Lower lobe of right lung (tissue), 2 donors: ENCODE results near the gene PTPRK. TPM values are rescaled to one million over a fixed set of nuclear protein-coding genes. Genes with fewer than 3 reads are reported as not detected.

Experiments
- ATAC-seq, 2 donors: fragments of 200-7000 bp; cut with Tn5 transposase; one replicate each; pipeline ENCODE4 v1.9.1; 2020 to 2022; ENCODE audit warnings: mild to moderate bottlenecking in 2 of 2, moderate library complexity in 2 of 2
- DNase-seq: peaks from one replicate; pipeline ENCODE4 v3.0.0-alpha.2; 2020
- H3K27ac ChIP-seq: fragments of 200-600 bp; one replicate; pipeline ENCODE4 v1.8.0; 2022
- H3K27me3 ChIP-seq: fragments of 200-600 bp; one replicate; pipeline ENCODE4 v1.8.0; 2022; ENCODE audit warnings: low read depth
- H3K36me3 ChIP-seq: fragments of 200-600 bp; one replicate; pipeline ENCODE4 v1.8.0; 2022; ENCODE audit warnings: mild to moderate bottlenecking
- H3K4me1 ChIP-seq: fragments of 200-600 bp; one replicate; pipeline ENCODE4 v1.8.0; 2022
- H3K4me3 ChIP-seq: fragments of 200-600 bp; one replicate; pipeline ENCODE4 v1.8.0; 2022; ENCODE audit warnings: mild to moderate bottlenecking
- H3K9me3 ChIP-seq: fragments of 200-600 bp; one replicate; pipeline ENCODE4 v1.8.0; 2022
- CTCF ChIP-seq: fragments of 200-600 bp; IDR thresholded peaks from one replicate; pipeline ENCODE4 v1.8.0; 2022; ENCODE audit warnings: antibody characterized with exemption, mild to moderate bottlenecking
- intact Hi-C: fragments of 100-400 bp; cut with DNase I; formaldehyde crosslinking; loops from one replicate; pipeline ENCODE4 v1.11.0; 2022
- long read RNA-seq: library from polyadenylated mRNA; unstranded; transcript quantifications from one replicate; pipeline ENCODE4 v2.0.0, GENCODE V29; 2021
- total RNA-seq: library from RNA; stranded (reverse); fragmentation: NEBNext Ultra II Directional; extraction: Animal tissue kit (Norgen Biotek cat#: 25700); gene quantifications from one replicate; pipeline ENCODE4 v1.2.1, GENCODE V29; 2021
- donor health status: DM: no; HTN: yes; CAD: no; lungs with severe emphysema.

Gene PTPRK
- total RNA-seq: 62.7 TPM
- long read RNA-seq, full-length matches to known transcripts: 9 of 56 reads
- long read RNA-seq, partial matches to known transcripts: 32 of 56 reads
- long read RNA-seq, other reads (novel, unspliced or antisense): 15 of 56 reads

GRCh38 chr6:128520436-128521281 lies at the start of gene PTPRK:
Gene PTPRK, minus strand, starts transcription at chr6:128520599. Its CDS starts 241 bp downstream, at chr6:128520358.
- peak; percentile 95 to 96 for ATAC-seq
- Histone ChIP-seq H3K27me3 (peaks cover 6% of the 10 kb centered on the region), H3K36me3 (no peaks in the 10 kb centered on the region), H3K4me3 (peak within 1 kb of the TSS; percentile 82), H3K9me3 (no peaks in the 10 kb centered on the region), H3K27ac (peak within 1 kb of the TSS; percentile 97), H3K4me1 (peaks cover 28% of the 10 kb centered on the region)
- peak; percentile 93 for DNase-seq
- intact Hi-C loops: no loop called here
- TF ChIP-seq CTCF: peak; percentile 54

- H3K4me1 ChIP-seq: no peaks in the 10 kb centered on the region
- no peak overlapping the region for H3K27ac ChIP-seq
- H3K36me3 ChIP-seq: no peaks in the 10 kb centered on the region
- intact Hi-C loops: no loop called here
- H3K27me3 ChIP-seq: no peaks in the 10 kb centered on the region
- no peaks in the 10 kb centered on the region for H3K9me3 ChIP-seq
- no peak for TF ChIP-seq CTCF
- ATAC-seq (no peak), DNase-seq (no peak)
- H3K4me3 ChIP-seq: no peak overlapping the region
Measured at GRCh38 chr6:128567029-128567428, 46.6 kb upstream of the PTPRK start.

GRCh38 chr6:128560966-128561365 lies 40.6 kb upstream of the PTPRK start:
- TF ChIP-seq CTCF: no peak
- no peaks in the 10 kb centered on the region for H3K4me1 ChIP-seq
- no peaks in the 10 kb centered on the region for H3K9me3 ChIP-seq
- intact Hi-C loops: no loop called here
- no peak for DNase-seq
- H3K36me3 ChIP-seq: no peaks in the 10 kb centered on the region
- ATAC-seq: no peak
- H3K27ac ChIP-seq: no peak overlapping the region
- H3K4me3 ChIP-seq: no peak overlapping the region
- H3K27me3 ChIP-seq: no peaks in the 10 kb centered on the region

- DNase-seq: no peak
- no peak for ATAC-seq
- no peak overlapping the region for H3K4me3 ChIP-seq
- no peaks in the 10 kb centered on the region for H3K36me3 ChIP-seq
- TF ChIP-seq CTCF: no peak
- no peaks in the 10 kb centered on the region for H3K27me3 ChIP-seq
- intact Hi-C loops: no loop called here
- H3K4me1 ChIP-seq: no peaks in the 10 kb centered on the region
- H3K9me3 ChIP-seq: no peaks in the 10 kb centered on the region
- no peak overlapping the region for H3K27ac ChIP-seq
Measured at GRCh38 chr6:128558924-128559323, 38.5 kb upstream of the PTPRK start.

GRCh38 chr6:128558021-128558420 lies 37.6 kb upstream of the PTPRK start:
- intact Hi-C loops: no loop called here
- H3K36me3 ChIP-seq: no peaks in the 10 kb centered on the region
- DNase-seq (no peak), ATAC-seq (no peak)
- H3K27ac ChIP-seq: no peak overlapping the region
- no peaks in the 10 kb centered on the region for H3K4me1 ChIP-seq
- TF ChIP-seq CTCF: no peak
- no peaks in the 10 kb centered on the region for H3K9me3 ChIP-seq
- H3K27me3 ChIP-seq: no peaks in the 10 kb centered on the region
- no peak overlapping the region for H3K4me3 ChIP-seq
